GM20000 (cell line): ENCODE data around the gene CLEC7A.

Experiments
- DNase-seq: peaks from one replicate; pipeline ENCODE4 v3.0.0; 2012; ENCODE audit warnings: low spot score
- TF ChIP-seq, protein P1 (sequence below): IDR thresholded peaks from 2 replicates; pipeline ENCODE4 v1.5.1; 2012; ENCODE audit warnings: mild to moderate bottlenecking, control low read depth; ENCODE audit errors: extremely low read depth, missing control alignments

CLEC7A gene

DNA sequence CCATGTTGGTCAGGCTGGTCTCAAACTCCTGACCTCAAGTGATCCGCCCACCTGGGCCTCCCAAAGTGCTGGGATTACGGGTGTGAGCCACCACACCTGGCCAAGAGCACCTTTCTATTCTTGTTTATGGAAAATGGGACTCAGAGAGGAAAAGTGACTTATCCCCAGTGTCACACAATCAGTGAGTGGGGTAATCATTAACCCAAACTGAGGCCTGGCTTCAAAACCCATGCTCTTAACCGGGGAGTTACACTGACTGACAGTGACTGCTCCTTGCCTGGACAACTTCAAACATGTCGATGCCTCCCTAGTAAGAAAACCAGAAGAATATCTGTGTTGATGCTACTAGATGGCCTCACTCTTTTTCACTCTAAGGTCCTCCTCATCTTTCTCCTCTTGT is 7.3 kb downstream of the CLEC7A start:
- no peak for DNase-seq
- TF ChIP-seq, protein P1, sequence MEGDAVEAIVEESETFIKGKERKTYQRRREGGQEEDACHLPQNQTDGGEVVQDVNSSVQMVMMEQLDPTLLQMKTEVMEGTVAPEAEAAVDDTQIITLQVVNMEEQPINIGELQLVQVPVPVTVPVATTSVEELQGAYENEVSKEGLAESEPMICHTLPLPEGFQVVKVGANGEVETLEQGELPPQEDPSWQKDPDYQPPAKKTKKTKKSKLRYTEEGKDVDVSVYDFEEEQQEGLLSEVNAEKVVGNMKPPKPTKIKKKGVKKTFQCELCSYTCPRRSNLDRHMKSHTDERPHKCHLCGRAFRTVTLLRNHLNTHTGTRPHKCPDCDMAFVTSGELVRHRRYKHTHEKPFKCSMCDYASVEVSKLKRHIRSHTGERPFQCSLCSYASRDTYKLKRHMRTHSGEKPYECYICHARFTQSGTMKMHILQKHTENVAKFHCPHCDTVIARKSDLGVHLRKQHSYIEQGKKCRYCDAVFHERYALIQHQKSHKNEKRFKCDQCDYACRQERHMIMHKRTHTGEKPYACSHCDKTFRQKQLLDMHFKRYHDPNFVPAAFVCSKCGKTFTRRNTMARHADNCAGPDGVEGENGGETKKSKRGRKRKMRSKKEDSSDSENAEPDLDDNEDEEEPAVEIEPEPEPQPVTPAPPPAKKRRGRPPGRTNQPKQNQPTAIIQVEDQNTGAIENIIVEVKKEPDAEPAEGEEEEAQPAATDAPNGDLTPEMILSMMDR = no peak

DNA sequence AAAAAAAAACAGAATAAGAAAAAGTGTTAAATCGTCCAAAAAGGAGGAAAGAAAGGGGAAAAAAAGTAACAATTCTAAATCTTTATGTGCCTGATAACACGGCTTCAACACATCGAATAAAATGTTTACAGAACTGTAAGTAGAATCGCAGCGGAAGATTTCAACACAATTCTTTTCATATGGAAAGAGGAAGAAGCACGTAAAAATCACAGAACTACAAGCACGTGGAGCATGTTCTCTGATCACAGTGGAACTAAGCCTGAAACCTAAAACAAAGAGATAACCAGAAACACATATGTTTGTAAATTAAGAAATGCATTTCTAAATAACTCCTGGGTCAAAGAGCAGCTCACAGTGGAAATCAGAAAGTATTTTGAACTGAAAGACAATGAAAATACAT is 8.7 kb downstream of the CLEC7A start:
- DNase-seq = no peak
- TF ChIP-seq, protein P1 = no peak

DNA sequence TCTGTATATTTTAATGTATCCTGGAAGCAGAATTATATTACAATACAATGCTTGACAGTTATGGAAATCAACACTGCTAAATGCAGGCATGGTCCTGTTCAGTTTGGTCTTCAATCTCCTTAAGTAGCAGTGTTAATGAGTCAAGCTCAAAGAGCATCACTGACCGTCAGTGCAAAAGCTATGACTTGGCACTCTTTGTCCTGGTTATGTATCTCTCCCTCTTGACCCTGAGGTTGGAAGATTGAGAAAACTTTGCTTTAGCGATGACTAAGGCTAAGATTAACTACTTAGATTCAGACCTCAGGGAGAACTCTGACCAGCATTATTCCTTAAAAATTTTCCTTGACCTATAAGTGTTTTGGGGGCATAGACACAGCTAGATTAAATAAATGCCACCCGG is 10.9 kb downstream of the CLEC7A start:
- DNase-seq = no peak
- TF ChIP-seq, protein P1 = no peak

DNA sequence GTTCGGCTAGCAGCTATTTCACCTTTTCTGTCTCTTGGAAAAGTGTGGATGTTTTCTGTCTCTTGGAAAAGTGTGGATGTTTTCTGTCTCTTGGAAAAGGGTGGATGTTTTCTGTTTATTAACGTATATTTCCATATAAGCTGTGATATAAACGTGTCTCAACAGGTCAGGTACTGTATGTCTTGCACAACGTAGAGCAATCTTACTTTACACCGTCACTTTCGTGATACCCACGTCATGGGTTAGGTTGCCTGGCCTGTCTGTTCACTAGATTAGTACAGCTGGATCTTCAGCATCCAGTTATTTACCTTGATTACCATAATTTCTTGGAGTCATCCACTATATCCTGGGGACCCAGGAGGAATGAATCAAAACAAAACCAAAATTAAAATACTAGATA is 14.1 kb downstream of the CLEC7A start:
- TF ChIP-seq, protein P1 = no peak
- no peak for DNase-seq

DNA sequence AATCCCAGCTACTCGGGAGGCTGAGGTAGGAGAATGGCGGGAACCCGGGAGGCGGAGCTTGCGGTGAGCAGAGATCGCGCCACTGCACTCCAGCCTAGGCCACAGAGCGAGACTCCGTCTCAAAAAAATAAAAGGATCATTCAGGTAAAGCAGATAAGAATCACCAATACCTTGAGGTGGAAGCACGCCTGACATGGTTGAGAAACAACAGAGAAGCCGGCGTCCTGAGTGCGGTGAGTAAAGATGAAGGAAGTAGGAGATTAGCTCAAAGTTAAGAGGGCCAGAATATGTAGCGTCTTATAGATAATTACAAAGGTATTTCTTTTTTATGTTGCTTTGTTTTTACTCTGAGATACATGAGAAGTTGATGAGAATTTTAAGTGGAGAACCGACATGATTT is 14.7 kb downstream of the CLEC7A start:
- TF ChIP-seq, protein P1 = no peak
- no peak for DNase-seq

DNA sequence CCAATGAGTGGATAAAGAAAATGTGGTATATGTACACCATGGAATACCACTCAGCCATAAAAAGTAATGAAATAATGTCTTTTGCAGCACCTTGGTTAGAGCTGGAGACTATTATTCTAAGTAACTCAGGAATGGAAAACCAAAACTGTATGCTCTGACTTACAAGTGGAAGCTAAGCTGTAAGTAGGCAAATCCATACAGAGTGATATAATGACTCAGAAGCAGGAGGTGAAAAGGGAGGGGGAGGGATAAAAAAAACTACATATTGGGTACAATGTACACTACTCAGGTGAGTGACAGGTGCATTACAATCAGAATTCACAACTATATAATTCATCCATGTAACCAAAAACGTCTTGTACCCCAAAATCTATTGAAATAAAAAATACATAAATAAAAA is 16.1 kb downstream of the CLEC7A start:
- TF ChIP-seq, protein P1 = no peak
- no peak for DNase-seq

DNA sequence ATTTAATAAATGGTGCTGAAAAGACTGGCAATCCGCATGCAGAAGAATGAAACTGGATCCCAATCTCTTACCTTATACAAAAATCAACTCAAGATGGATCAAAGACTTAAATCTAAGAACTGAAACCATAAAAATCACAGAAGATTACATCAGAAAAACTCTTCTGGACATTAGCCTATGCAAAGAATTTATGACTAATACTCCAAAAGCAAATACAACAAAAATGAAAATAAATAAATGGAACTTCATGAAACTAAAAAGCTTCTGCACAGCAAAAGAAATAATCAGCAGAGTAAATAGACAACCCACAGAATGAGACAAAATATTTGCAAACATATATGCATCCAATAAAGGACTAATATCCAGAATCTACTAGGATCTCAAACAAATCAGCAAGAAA is 16.9 kb downstream of the CLEC7A start:
- TF ChIP-seq, protein P1 = no peak
- DNase-seq = no peak

DNA sequence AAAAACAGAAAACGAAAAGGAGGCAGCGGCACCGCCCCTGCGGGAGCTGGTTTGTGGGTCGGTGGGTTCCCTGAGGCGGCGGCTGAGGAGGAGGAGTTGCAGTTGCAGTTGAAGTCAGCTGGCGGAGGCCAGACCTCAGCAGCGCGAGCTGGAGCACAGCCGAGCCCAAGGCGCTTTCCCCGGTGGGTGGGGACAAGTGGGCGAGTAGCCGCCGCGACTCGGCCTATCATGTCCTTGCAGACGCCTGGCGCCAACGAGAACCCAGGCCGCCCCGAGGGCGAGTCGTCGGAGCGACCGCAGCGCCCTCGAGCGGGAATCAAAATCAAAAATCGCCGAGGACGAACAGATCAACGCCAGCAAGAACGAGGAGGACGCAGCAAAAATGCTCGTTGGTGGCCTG is 18.5 kb downstream of the CLEC7A start:
- no peak for DNase-seq
- TF ChIP-seq, protein P1 = no peak
